ENCODE data around the gene ATP2A3. TPM values are rescaled to one million over a fixed set of nuclear protein-coding genes. Genes with fewer than 3 reads are reported as not detected.

Gene ATP2A3
- total RNA-seq, 1 donor from 2014 or later = 1.5 TPM

GRCh38 chr17:3940965-3941698, 23.1 kb downstream of the ATP2A3 start:
- Mint-ChIP-seq H3K9me3 (ENCODE audit: unreplicated experiment) (peaks cover 1% of the 10 kb centered on the region), H3K27ac (ENCODE audit: unreplicated experiment) (no peak overlapping the region), H3K4me3 (ENCODE audit: unreplicated experiment) (no peak overlapping the region), H3K4me1 (ENCODE audit: low read depth, unreplicated experiment) (peaks cover 7% of the 10 kb centered on the region), H3K36me3 (ENCODE audit: low read depth, unreplicated experiment) (peaks cover 4% of the 10 kb centered on the region), H3K27me3 (ENCODE audit: low read depth, unreplicated experiment) (peaks cover 25% of the 10 kb centered on the region)
- Histone ChIP-seq H3K9me3 (ENCODE audit: insufficient read depth, low read depth, low read length) (no peaks in the 10 kb centered on the region), H3K79me2 (ENCODE audit: insufficient read depth, low read length) (no peaks in the 10 kb centered on the region), H3K9ac (ENCODE audit: low read length) (no peak overlapping the region), H3K4me1 (ENCODE audit: insufficient read depth, low read length) (peaks cover 4% of the 10 kb centered on the region), H2AFZ (ENCODE audit: low read depth, low read length) (no peak overlapping the region), H3K27me3 (ENCODE audit: insufficient read depth, low read length) (no peaks in the 10 kb centered on the region), H3K36me3 (ENCODE audit: insufficient read depth, low read length) (no peaks in the 10 kb centered on the region), H3K4me2 (ENCODE audit: low read length) (no peak overlapping the region), H3K27ac (ENCODE audit: low read depth, low read length) (no peak overlapping the region), H4K20me1 (ENCODE audit: insufficient read depth, low read length) (no peaks in the 10 kb centered on the region), H3K4me3 (ENCODE audit: insufficient read depth, low read depth, low read length) (no peak overlapping the region)
- TF ChIP-seq, protein P1, sequence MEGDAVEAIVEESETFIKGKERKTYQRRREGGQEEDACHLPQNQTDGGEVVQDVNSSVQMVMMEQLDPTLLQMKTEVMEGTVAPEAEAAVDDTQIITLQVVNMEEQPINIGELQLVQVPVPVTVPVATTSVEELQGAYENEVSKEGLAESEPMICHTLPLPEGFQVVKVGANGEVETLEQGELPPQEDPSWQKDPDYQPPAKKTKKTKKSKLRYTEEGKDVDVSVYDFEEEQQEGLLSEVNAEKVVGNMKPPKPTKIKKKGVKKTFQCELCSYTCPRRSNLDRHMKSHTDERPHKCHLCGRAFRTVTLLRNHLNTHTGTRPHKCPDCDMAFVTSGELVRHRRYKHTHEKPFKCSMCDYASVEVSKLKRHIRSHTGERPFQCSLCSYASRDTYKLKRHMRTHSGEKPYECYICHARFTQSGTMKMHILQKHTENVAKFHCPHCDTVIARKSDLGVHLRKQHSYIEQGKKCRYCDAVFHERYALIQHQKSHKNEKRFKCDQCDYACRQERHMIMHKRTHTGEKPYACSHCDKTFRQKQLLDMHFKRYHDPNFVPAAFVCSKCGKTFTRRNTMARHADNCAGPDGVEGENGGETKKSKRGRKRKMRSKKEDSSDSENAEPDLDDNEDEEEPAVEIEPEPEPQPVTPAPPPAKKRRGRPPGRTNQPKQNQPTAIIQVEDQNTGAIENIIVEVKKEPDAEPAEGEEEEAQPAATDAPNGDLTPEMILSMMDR (IDR thresholded peaks at IDR 0.05; ENCODE audit: insufficient read depth, low read depth, low read length) = no peak
- TF ChIP-seq EZH2 (IDR thresholded peaks at IDR 0.05; ENCODE audit: insufficient read depth, low read length) = no peak
- DNase-seq (ENCODE audit: low read depth) (no peak), FAIRE-seq (no peak)

DNA sequence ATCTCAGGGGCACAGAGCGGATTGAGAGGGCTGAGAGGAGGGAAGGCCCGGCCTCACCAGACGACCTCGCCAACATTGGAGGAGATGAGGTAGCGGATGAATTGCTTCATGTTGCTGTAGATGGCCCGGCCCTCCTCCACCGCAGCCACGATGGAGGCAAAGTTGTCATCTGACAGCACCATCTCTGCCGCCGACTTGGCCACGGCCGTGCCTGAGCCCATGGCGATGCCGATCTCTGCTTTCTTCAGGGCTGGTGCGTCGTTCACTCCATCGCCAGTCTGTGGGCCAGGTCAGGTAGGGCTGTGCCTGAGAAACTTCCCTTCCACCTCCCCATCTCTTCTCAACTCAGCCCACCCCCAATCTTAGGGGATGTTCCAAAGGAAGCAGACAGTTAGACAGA, 26.9 kb downstream of the ATP2A3 start:
- no peaks in the 10 kb centered on the region for H3K9me3 ChIP-seq (ENCODE audit: insufficient read depth, low read depth, low read length)
- peak overlapping the region; percentile 53 for H3K27ac Mint-ChIP-seq (ENCODE audit: unreplicated experiment)
- peaks cover 5% of the 10 kb centered on the region for H3K27me3 Mint-ChIP-seq (ENCODE audit: low read depth, unreplicated experiment)
- H4K20me1 ChIP-seq (ENCODE audit: insufficient read depth, low read length) = no peaks in the 10 kb centered on the region
- no peaks in the 10 kb centered on the region for H3K27me3 ChIP-seq (ENCODE audit: insufficient read depth, low read length)
- no peak overlapping the region for H3K4me3 Mint-ChIP-seq (ENCODE audit: unreplicated experiment)
- no peak for FAIRE-seq
- no peaks in the 10 kb centered on the region for H3K36me3 ChIP-seq (ENCODE audit: insufficient read depth, low read length)
- H3K36me3 Mint-ChIP-seq (ENCODE audit: low read depth, unreplicated experiment) = peaks cover 2% of the 10 kb centered on the region
- H3K9ac ChIP-seq (ENCODE audit: low read length) = no peak overlapping the region
- H3K79me2 ChIP-seq (ENCODE audit: insufficient read depth, low read length) = no peaks in the 10 kb centered on the region
- H2AFZ ChIP-seq (ENCODE audit: low read depth, low read length) = no peak overlapping the region
- TF ChIP-seq EZH2 (IDR thresholded peaks at IDR 0.05; ENCODE audit: insufficient read depth, low read length) = no peak
- TF ChIP-seq, protein P1 (IDR thresholded peaks at IDR 0.05; ENCODE audit: insufficient read depth, low read depth, low read length) = no peak
- H3K4me2 ChIP-seq (ENCODE audit: low read length) = no peak overlapping the region
- H3K4me3 ChIP-seq (ENCODE audit: insufficient read depth, low read depth, low read length) = no peak overlapping the region
- H3K27ac ChIP-seq (ENCODE audit: low read depth, low read length) = no peak overlapping the region
- H3K9me3 Mint-ChIP-seq (ENCODE audit: unreplicated experiment) = peaks cover 3% of the 10 kb centered on the region
- H3K4me1 ChIP-seq (ENCODE audit: insufficient read depth, low read length) = peaks cover 9% of the 10 kb centered on the region
- H3K4me1 Mint-ChIP-seq (ENCODE audit: low read depth, unreplicated experiment) = peaks cover 7% of the 10 kb centered on the region
- no peak for DNase-seq (ENCODE audit: low read depth)

GRCh38 chr17:3935825-3936355, 28.3 kb downstream of the ATP2A3 start:
- H3K27me3 Mint-ChIP-seq (ENCODE audit: low read depth, unreplicated experiment) = peaks cover 10% of the 10 kb centered on the region
- H3K27me3 ChIP-seq (ENCODE audit: insufficient read depth, low read length) = no peaks in the 10 kb centered on the region
- H3K79me2 ChIP-seq (ENCODE audit: insufficient read depth, low read length) = no peaks in the 10 kb centered on the region
- H3K4me1 Mint-ChIP-seq (ENCODE audit: low read depth, unreplicated experiment) = peaks cover 7% of the 10 kb centered on the region
- H3K4me2 ChIP-seq (ENCODE audit: low read length) = no peak overlapping the region
- TF ChIP-seq, protein P1 (IDR thresholded peaks at IDR 0.05; ENCODE audit: insufficient read depth, low read depth, low read length) = no peak
- no peak for TF ChIP-seq EZH2 (IDR thresholded peaks at IDR 0.05; ENCODE audit: insufficient read depth, low read length)
- H3K4me1 ChIP-seq (ENCODE audit: insufficient read depth, low read length) = peaks cover 9% of the 10 kb centered on the region
- no peaks in the 10 kb centered on the region for H3K36me3 ChIP-seq (ENCODE audit: insufficient read depth, low read length)
- FAIRE-seq = no peak
- peaks cover 2% of the 10 kb centered on the region for H3K36me3 Mint-ChIP-seq (ENCODE audit: low read depth, unreplicated experiment)
- H3K27ac Mint-ChIP-seq (ENCODE audit: unreplicated experiment) = peak overlapping the region; percentile 88
- H3K4me3 ChIP-seq (ENCODE audit: insufficient read depth, low read depth, low read length) = no peak overlapping the region
- peak; percentile 82 for DNase-seq (ENCODE audit: low read depth)
- H4K20me1 ChIP-seq (ENCODE audit: insufficient read depth, low read length) = no peaks in the 10 kb centered on the region
- H3K9me3 ChIP-seq (ENCODE audit: insufficient read depth, low read depth, low read length) = no peaks in the 10 kb centered on the region
- H3K27ac ChIP-seq (ENCODE audit: low read depth, low read length) = peak overlapping the region; percentile 36
- H3K9ac ChIP-seq (ENCODE audit: low read length) = no peak overlapping the region
- H3K4me3 Mint-ChIP-seq (ENCODE audit: unreplicated experiment) = peak overlapping the region; percentile 9
- H3K9me3 Mint-ChIP-seq (ENCODE audit: unreplicated experiment) = peaks cover 3% of the 10 kb centered on the region
- peak overlapping the region; percentile 10 for H2AFZ ChIP-seq (ENCODE audit: low read depth, low read length)

Measured in astrocyte (in vitro differentiated cells and primary cell).